ENCODE data around the gene MIPOL1.

The MIPOL1 gene

DNA sequence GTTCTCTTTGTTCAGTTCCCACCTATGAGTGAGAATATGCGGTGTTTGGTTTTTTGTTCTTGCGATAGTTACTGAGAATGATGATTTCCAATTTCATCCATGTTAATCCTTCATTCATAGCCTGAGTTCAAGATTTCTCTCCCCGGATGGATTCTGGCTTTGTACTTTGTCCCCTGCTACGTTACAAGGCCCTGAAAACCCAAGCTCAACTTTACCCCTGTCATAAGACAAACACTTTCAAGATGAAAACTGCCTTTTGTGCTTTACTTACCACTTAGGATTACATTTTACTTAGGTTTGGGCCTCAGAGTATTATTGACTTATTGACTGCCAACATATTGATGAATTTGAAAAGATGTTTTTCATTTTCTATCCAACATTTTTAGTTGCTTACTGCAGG lies 361.0 kb downstream of the MIPOL1 start:
- DNase-seq = no peak

DNA sequence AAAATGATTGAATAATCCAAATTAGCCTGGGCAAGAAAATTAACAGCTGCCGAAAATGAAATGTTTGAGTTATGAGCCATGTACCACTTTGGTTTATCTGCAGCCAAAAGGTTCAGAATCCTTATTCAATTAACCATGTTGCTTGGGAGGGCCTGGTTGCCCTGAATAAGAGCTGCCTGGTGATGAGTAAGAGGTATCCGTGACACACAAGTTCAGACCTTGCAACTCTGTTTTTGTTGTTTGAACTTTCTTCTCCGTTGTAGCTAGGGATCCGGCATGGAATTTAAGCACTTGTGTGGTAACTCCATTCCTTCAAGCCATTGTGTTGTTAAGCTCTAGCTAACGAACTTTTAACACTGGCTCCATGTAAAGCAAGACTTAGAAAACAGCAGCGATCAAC lies 361.6 kb downstream of the MIPOL1 start:
- no peak for DNase-seq

DNA sequence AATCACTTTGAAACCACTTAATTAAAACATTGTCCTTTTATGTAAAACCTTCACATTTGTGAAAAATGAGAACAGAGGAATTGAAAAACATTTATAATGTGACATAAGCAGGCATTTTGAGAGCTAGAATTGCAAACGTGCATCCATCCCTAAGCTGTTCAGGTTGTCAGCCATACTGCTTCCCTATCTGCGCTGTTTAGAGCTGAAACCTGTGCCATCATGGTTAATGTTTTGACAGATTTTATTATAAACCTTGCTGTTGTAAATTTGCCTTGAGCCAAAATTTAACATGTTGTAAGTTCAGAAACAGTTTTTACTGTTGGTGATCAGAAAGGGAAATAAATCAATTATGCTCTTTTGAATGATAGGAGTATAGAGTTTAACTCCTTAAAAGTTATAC lies 365.5 kb downstream of the MIPOL1 start:
- DNase-seq = no peak

DNA sequence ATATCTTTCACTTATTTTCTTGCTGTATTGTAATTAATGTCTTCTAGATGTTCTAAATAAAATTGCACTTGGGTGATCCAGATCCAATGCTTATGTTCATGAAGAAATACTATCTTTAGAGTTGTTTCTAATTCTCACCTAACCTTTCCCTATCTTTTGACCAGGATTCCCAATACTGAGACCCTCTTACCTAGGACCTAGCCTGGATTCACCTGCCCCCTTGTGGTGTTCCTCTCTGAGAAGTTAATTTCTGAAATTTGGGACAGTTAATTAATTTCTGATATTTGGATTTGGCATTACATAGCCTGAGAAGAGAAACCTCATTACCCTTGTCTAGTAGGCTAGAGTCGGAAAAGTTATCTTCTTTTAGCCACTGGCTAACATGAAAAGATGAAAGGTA lies 367.8 kb downstream of the MIPOL1 start:
- no peak for DNase-seq

DNA sequence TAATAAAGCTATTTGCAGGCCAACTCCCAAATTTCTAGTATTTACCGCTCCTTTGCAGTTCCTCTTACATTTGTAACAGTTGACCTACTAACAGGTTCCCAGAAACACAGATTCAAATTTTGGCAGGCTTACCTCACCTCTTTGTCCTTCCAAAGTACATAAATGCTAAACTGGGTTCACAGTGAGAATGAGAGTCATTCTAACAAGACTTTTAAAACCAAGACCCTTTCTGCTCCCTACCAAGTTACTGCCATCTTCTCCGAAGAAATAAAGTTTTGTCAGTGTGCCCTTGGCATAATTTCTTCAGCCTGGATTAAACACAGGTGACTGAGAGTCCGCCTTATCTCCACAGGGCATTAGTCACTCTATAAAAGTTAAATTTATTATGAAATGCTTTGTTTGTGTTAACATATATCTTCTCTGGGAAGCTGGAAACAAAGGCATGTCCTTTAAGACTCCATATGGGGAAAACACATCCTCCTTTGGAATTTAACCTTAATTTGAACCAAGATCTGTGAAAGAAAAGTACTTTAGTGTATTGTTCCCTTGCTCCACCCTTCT lies 369.2 kb downstream of the MIPOL1 start:
- DNase-seq = no peak

GRCh38 chr14:37569729-37570128 lies 372.0 kb downstream of the MIPOL1 start:
- no peak for DNase-seq

DNA sequence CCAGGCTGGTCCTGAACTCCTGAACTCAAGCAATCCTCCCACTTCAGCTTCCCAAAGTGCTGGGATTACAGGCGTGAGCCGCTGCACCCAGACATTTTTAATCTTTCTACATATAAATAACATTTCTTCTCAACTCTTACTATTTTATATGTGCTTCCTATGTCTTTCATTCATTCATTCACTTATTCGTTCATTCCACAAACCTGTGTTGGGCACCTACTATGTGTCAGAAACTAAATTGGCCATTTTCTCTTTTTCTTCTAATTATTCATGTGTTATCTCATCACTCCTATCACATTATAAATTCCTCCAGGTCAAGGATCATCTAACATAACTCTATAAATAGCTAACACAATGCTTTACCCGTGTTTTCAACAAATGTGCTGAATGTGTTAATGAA lies 373.7 kb downstream of the MIPOL1 start:
- no peak for DNase-seq

DNA sequence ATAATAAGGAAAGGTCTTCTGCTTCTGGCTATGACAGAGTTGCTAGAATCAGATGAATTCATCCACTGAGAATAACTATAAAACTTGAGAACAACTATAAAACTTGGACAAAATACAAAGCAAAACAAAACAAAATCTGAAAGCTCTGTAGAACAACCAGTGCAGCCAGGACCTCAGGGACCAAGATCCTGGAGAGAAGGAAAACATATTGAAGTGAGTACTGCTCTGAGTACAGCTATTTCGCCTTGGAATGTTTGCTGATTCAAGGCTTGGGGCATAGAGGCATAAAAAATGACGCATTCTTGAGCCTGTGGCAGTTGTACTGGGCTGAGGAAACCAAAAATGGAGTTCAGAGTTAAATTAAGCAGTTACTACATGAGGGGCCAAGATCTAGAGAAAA lies 375.6 kb downstream of the MIPOL1 start:
- no peak for DNase-seq

GRCh38 chr14:37579274-37579673 lies 381.5 kb downstream of the MIPOL1 start:
- no peak for DNase-seq

DNA sequence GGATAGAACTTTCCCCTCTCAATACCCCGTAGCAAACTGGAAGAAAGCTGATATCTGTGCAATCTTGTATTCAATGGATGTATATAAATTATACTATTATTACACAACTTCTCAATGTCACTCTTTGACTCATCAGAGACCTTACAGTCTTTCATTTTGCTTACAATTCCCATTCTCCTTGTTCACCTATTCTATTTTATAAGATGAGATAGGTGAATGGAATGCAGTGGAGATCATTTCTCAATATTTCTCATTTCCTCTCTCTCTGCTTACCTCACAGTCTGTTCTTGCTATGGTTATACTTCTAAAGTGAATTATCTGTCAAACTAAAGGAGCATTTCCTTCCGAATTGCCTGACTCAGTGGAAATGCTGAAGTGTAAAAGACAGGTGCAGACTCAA lies 382.4 kb downstream of the MIPOL1 start:
- no peak for DNase-seq

GRCh38 chr14:37583358-37584210 lies 385.8 kb downstream of the MIPOL1 start:
- no peak for DNase-seq

- DNase-seq = no peak
Observed at GRCh38 chr14:37584211-37585100, 386.7 kb downstream of the MIPOL1 start.

DNA sequence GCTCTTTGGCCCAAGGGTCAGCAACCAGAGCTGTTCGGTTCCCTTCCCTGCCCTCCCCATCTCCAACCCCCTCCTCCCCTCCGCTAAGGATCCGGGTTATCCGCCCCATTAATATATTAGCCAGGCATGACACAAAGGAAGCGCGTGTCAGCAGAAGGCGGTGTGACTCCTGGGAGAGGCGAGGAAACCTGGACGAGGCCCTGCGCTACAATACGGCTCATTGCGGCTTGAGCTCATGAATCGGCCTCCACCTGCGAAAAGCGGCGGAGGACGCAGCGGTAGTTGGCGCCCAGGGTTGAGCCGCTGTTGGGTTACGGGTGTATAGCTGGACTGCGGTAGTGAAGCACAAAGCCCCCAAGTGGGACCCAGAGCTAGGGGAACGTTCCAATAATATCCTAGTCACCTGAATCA lies 387.4 kb downstream of the MIPOL1 start:
- no peak for DNase-seq

GRCh38 chr14:37585971-37586796 lies 388.4 kb downstream of the MIPOL1 start:
- no peak for DNase-seq

- no peak for DNase-seq
Observed at GRCh38 chr14:37586797-37587130, 389.0 kb downstream of the MIPOL1 start.

- DNase-seq = no peak
Observed at GRCh38 chr14:37587131-37587803, 389.5 kb downstream of the MIPOL1 start.

DNA sequence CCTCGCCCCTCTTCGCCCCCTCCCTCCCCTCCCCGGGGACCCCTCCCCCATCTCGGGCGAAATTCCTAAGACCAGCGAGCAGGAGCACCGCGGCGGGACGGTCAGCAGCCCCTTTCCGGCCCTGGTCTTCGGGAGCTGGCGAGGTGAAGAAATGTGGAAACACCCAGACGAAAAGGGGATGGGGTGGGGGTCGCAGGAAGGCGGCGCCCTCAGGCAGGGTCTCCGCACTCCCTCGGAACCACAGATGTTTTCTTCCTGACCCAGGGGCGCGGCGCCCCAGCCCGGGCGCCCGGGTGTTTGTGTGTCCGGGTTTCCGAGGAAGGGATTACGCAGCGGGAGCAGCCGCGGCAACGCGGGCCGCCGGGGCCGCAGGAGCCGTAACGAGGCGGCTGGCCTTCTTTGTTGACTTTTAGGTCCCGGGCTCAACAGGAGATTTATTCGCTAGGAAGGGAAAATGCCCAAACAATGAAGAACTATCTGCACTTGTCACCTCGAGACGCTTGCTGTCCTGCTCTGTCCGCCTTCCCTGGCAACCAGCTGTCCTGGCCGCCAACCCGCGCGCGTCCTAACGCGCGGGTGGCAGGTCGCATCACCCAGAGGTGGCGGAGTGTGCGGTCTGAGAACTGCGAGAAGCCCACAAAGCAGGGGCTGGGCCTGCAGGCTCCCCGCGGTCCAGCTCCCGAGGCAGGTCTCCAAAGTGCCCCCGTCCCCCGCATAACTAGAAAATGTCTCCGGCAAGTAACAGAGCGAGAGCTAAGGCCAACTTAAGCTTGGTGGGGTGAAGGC lies 390.3 kb downstream of the MIPOL1 start:
- no peak for DNase-seq

- no peak for DNase-seq
Observed at GRCh38 chr14:37588667-37588955, 390.9 kb downstream of the MIPOL1 start.

DNA sequence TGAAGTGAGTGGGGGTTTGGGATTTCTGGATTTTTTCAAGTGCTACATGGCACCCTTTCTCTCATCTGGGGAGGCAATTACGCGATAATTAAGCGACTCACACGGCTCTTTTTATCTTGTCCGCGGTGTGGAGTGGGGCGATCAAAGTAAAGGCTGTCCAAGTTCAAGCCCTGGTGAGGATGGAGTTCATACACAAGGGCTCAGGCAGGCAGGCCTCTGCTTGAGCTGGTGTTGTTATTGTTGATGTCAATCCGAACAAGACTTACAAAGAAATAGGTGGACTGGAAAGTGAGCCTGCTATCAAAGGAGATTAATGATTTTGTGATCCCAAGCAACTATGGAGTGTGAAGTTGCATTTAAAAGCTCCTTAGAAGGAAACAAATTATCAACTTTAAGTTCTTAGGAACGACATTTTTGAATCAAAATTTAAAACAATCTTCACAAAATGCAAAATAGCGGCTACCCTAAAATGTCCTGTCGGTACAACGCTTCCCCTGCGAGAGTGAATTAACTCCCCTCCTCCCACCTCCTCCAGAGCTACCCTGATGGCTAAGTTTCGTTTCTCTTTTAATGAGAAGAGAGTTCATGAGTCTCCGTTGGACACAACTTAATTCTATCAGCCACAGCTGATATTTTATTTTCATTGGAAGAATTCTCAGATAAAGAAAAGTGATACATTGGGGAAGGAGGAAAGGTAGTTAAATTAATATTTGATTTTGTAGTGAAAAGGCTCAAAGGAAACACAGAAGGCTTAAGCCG lies 391.4 kb downstream of the MIPOL1 start:
- DNase-seq = no peak

GRCh38 chr14:37589715-37590427 lies 392.1 kb downstream of the MIPOL1 start:
- DNase-seq = no peak
